ENCODE data around the gene TCEAL9.

The TCEAL9 gene

DNA sequence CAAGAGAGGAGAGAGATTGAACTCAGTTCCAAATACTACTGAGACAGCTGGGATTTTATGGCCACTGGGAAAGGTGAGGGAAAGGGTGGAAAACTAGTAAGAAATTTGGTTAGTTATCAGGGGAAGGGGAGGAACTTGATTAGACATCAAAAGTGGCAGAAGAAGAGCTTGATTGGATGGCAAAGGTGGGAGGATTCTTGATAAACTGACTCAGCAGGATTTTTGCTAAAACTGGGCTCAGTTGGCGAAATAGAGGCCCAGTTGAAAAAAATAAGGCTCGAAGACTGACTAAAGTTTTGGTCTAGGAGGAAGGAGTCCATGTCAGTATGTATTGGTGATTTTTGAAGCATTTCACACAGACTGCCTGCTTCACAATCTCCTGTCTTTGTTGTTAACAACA, 30.0 kb downstream of the TCEAL9 start:
- TF ChIP-seq POLR2A (IDR thresholded peaks at IDR 0.05; ENCODE audit: extremely low read depth, insufficient read length): no peak
- TF ChIP-seq MAX (IDR thresholded peaks at IDR 0.05; ENCODE audit: low read depth, low read length): no peak
- TF ChIP-seq, protein P1, sequence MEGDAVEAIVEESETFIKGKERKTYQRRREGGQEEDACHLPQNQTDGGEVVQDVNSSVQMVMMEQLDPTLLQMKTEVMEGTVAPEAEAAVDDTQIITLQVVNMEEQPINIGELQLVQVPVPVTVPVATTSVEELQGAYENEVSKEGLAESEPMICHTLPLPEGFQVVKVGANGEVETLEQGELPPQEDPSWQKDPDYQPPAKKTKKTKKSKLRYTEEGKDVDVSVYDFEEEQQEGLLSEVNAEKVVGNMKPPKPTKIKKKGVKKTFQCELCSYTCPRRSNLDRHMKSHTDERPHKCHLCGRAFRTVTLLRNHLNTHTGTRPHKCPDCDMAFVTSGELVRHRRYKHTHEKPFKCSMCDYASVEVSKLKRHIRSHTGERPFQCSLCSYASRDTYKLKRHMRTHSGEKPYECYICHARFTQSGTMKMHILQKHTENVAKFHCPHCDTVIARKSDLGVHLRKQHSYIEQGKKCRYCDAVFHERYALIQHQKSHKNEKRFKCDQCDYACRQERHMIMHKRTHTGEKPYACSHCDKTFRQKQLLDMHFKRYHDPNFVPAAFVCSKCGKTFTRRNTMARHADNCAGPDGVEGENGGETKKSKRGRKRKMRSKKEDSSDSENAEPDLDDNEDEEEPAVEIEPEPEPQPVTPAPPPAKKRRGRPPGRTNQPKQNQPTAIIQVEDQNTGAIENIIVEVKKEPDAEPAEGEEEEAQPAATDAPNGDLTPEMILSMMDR (IDR thresholded peaks at IDR 0.05; ENCODE audit: low read depth, low read length): no peak
- TF ChIP-seq MYC (IDR thresholded peaks at IDR 0.05; ENCODE audit: low read depth, low read length): no peak
- no peak overlapping the region for H3K4me3 ChIP-seq (ENCODE audit: low read depth, low read length)
- DNase-seq (ENCODE audit: low read depth): no peak

GRCh38 chrX:103393487-103393886, 37.2 kb downstream of the TCEAL9 start:
- no peak overlapping the region for H3K4me3 ChIP-seq (ENCODE audit: low read depth, low read length)
- TF ChIP-seq MAX (IDR thresholded peaks at IDR 0.05; ENCODE audit: low read depth, low read length) (no peak), MYC (IDR thresholded peaks at IDR 0.05; ENCODE audit: low read depth, low read length) (no peak)
- no peak for DNase-seq (ENCODE audit: low read depth)

DNA sequence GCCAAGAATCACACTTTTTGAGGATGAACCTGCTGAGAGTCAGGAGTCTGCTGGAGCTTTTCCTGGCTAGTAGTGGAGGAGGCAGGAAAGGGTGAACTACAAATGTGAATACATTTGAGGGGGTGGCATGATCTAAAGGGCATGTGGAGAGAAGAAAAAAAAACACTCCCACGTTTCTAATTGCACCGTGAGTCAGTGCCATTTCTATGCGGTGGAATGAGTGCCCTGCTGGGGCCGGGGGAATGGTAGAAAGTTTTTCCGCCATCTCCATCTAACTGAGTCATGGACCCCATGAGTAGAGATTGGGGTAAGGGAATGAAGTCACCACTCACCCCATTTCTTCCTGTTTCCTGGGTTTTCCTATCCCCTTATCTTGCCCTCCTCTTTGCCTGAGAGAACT, 39.9 kb downstream of the TCEAL9 start:
- H3K4me3 ChIP-seq (ENCODE audit: low read depth, low read length): no peak overlapping the region
- DNase-seq (ENCODE audit: low read depth): no peak
- TF ChIP-seq POLR2A (IDR thresholded peaks at IDR 0.05; ENCODE audit: extremely low read depth, insufficient read length) (no peak), MYC (IDR thresholded peaks at IDR 0.05; ENCODE audit: low read depth, low read length) (no peak), MAX (IDR thresholded peaks at IDR 0.05; ENCODE audit: low read depth, low read length) (no peak)
- TF ChIP-seq, protein P1 (IDR thresholded peaks at IDR 0.05; ENCODE audit: low read depth, low read length): no peak

DNA sequence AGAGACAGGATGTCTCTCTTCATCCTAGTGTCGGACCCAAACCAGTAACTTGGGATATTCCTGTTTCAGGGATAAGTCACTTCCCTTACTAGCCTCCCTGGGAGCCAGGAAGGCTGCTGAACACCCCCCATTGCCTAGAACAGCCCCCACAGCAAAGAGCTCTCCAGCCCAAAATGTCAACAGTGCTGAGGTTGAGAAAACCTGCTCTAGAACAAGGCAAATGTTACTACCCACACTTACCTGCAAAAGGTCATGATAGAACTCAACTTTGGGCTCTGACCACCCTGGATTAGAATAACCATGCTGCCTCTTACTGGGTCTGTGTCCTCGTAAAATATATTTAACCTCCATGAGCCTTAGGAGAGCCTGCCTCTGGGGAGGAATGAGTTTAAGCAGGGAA, 40.4 kb downstream of the TCEAL9 start:
- TF ChIP-seq POLR2A (IDR thresholded peaks at IDR 0.05; ENCODE audit: extremely low read depth, insufficient read length) (no peak), MAX (IDR thresholded peaks at IDR 0.05; ENCODE audit: low read depth, low read length) (no peak), MYC (IDR thresholded peaks at IDR 0.05; ENCODE audit: low read depth, low read length) (no peak)
- TF ChIP-seq, protein P1 (IDR thresholded peaks at IDR 0.05; ENCODE audit: low read depth, low read length): no peak
- H3K4me3 ChIP-seq (ENCODE audit: low read depth, low read length): no peak overlapping the region
- no peak for DNase-seq (ENCODE audit: low read depth)

DNA sequence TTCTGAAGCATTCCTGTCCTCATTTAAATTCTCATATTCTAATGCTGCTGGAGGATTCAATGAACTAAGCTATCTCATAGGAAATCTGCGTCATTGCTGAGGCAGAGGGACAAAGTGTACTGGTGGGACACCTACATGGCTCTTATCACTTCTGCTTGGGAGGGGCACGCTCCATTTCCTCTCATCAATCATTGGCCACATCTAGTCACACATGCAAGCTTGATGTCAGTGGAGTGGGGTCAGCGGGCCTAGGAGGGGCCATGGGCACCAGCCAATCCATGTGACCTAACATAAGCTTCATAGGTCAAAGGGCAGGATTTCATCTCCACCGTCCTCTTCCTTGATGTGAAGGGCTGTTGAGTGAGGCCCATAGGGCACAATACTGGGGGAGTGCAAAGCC, 41.4 kb downstream of the TCEAL9 start:
- TF ChIP-seq, protein P1 (IDR thresholded peaks at IDR 0.05; ENCODE audit: low read depth, low read length): no peak
- TF ChIP-seq MYC (IDR thresholded peaks at IDR 0.05; ENCODE audit: low read depth, low read length): no peak
- no peak for TF ChIP-seq MAX (IDR thresholded peaks at IDR 0.05; ENCODE audit: low read depth, low read length)
- TF ChIP-seq POLR2A (IDR thresholded peaks at IDR 0.05; ENCODE audit: extremely low read depth, insufficient read length): no peak
- no peak overlapping the region for H3K4me3 ChIP-seq (ENCODE audit: low read depth, low read length)
- no peak for DNase-seq (ENCODE audit: low read depth)

DNA sequence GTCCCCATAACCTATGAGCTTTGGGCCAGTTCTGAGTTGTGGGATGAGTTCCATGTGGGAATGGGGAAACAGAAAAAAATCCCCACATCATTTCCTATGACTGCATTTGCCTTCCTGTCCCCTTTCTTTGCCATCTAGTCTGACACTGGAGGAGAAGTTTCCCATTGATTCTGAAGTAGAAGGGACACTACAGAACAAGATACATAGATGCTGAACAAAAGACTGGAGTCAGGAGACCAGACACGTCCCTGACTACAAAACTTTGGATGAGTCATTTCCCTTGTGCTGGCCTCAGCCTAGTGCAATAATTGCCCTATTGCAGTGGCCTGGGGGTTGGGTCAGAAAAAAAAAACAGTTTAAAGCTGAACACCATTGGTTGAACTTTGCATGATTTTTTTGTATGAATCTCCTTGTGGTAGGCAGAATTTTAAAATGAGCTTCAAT, 42.1 kb downstream of the TCEAL9 start:
- H3K4me3 ChIP-seq (ENCODE audit: low read depth, low read length): no peak overlapping the region
- no peak for TF ChIP-seq POLR2A (IDR thresholded peaks at IDR 0.05; ENCODE audit: extremely low read depth, insufficient read length)
- TF ChIP-seq, protein P1 (IDR thresholded peaks at IDR 0.05; ENCODE audit: low read depth, low read length): no peak
- no peak for TF ChIP-seq MYC (IDR thresholded peaks at IDR 0.05; ENCODE audit: low read depth, low read length)
- no peak for TF ChIP-seq MAX (IDR thresholded peaks at IDR 0.05; ENCODE audit: low read depth, low read length)
- peak; percentile 61 for DNase-seq (ENCODE audit: low read depth)
